Activated naive CD8-positive, alpha-beta T cell (primary cell): ENCODE results near the gene MS4A3.

Experiments used
- H3K27ac Mint-ChIP-seq: one replicate; pipeline ENCODE4 v1.8.0; 2021; ENCODE audit warnings: mixed read lengths
- H3K27me3 Mint-ChIP-seq: one replicate; pipeline ENCODE4 v1.8.0; 2021; ENCODE audit warnings: mixed read lengths
- H3K36me3 Mint-ChIP-seq: one replicate; pipeline ENCODE4 v1.8.0; 2021; ENCODE audit warnings: mixed read lengths
- H3K4me1 Mint-ChIP-seq: one replicate; pipeline ENCODE4 v1.8.0; 2021; ENCODE audit warnings: low read depth, mixed read lengths
- H3K4me3 Mint-ChIP-seq: one replicate; pipeline ENCODE4 v1.8.0; 2021; ENCODE audit warnings: mild to moderate bottlenecking, mixed read lengths
- H3K9me3 Mint-ChIP-seq: one replicate; pipeline ENCODE4 v1.8.0; 2021; ENCODE audit warnings: low read depth, mixed read lengths

MS4A3 gene

GRCh38 chr11:60116996-60117790 is 60.7 kb downstream of the MS4A3 start:
- Mint-ChIP-seq H3K9me3 (no peaks in the 10 kb centered on the region), H3K27ac (no peak overlapping the region), H3K4me1 (no peaks in the 10 kb centered on the region), H3K36me3 (no peaks in the 10 kb centered on the region), H3K4me3 (no peak overlapping the region), H3K27me3 (peaks cover 3% of the 10 kb centered on the region)

- H3K4me3 Mint-ChIP-seq = no peak overlapping the region
- peaks cover 3% of the 10 kb centered on the region for H3K27me3 Mint-ChIP-seq
- no peaks in the 10 kb centered on the region for H3K9me3 Mint-ChIP-seq
- no peaks in the 10 kb centered on the region for H3K4me1 Mint-ChIP-seq
- H3K27ac Mint-ChIP-seq = no peak overlapping the region
- no peaks in the 10 kb centered on the region for H3K36me3 Mint-ChIP-seq
Observed at GRCh38 chr11:60118338-60118737, 61.9 kb downstream of the MS4A3 start.

- Mint-ChIP-seq H3K27ac (no peak overlapping the region), H3K9me3 (no peaks in the 10 kb centered on the region), H3K36me3 (no peaks in the 10 kb centered on the region), H3K27me3 (peaks cover 3% of the 10 kb centered on the region), H3K4me1 (no peaks in the 10 kb centered on the region), H3K4me3 (no peak overlapping the region)
Observed at GRCh38 chr11:60119710-60120109, 63.2 kb downstream of the MS4A3 start.
